Fibroblast of lung (primary cell): Measurements from ENCODE around the gene ARHGAP5. TPM values are rescaled to one million over a fixed set of nuclear protein-coding genes. Genes with fewer than 3 reads are reported as not detected.

Source experiments
- DNase-seq, 2 donors: peaks; one replicate each; pipeline versions ENCODE4 v3.0.0 to v3.0.0-alpha.2; 2010; ENCODE audit warnings: low read depth in 2 of 2
- H2AFZ ChIP-seq: 2 replicates; pipeline ENCODE4 v1.5.1; 2012; ENCODE audit warnings: low read length, control low read depth, inconsistent platforms
- H3K27ac ChIP-seq: 2 replicates; pipeline ENCODE4 v1.5.1; 2011; ENCODE audit warnings: low read length, control low read depth; ENCODE audit not compliant: insufficient read depth
- H3K27me3 ChIP-seq: 2 replicates; pipeline ENCODE4 v1.5.1; 2011; ENCODE audit warnings: mild to moderate bottlenecking, low read length; ENCODE audit not compliant: control insufficient read depth, insufficient read depth
- H3K36me3 ChIP-seq: 2 replicates; pipeline ENCODE4 v1.5.1; 2011; ENCODE audit warnings: low read length; ENCODE audit not compliant: control insufficient read depth, insufficient read depth
- H3K4me1 ChIP-seq: 2 replicates; pipeline ENCODE4 v1.5.1; 2011; ENCODE audit warnings: low read length; ENCODE audit not compliant: control insufficient read depth, insufficient read depth; ENCODE audit errors: extremely low read depth
- H3K4me2 ChIP-seq: 2 replicates; pipeline ENCODE4 v1.5.1; 2011; ENCODE audit warnings: low read length, control low read depth; ENCODE audit not compliant: insufficient read depth; ENCODE audit errors: extremely low read depth
- H3K4me3 ChIP-seq, 4 experiments: fragments of 200-600 bp in 1 of 4; sonication (generic) in 1 of 4; replicated peaks in 1 of 4; 2 replicates each; pipeline ENCODE4 v1.5.1; 2011 to 2016; ENCODE audit warnings: low read length in 4 of 4, low read depth in 3 of 4, mild to moderate bottlenecking in 3 of 4, control low read depth in 2 of 4, inconsistent platforms in 1 of 4, mixed read lengths in 1 of 4; ENCODE audit not compliant: insufficient read depth in 1 of 4; ENCODE audit errors: control extremely low read depth in 1 of 4
- H3K79me2 ChIP-seq: 2 replicates; pipeline ENCODE4 v1.5.1; 2012; ENCODE audit warnings: mild to moderate bottlenecking, low read length, inconsistent platforms; ENCODE audit not compliant: control insufficient read depth, insufficient read depth
- H3K9ac ChIP-seq: 2 replicates; pipeline ENCODE4 v1.5.1; 2011; ENCODE audit warnings: mild to moderate bottlenecking, low read length, control low read depth; ENCODE audit not compliant: insufficient read depth
- H3K9me3 ChIP-seq: 2 replicates; pipeline ENCODE4 v1.5.1; 2012; ENCODE audit warnings: low read depth, low read length; ENCODE audit not compliant: control insufficient read depth, insufficient read depth
- H4K20me1 ChIP-seq: 2 replicates; pipeline ENCODE4 v1.5.1; 2011; ENCODE audit warnings: low read length; ENCODE audit not compliant: control insufficient read depth, insufficient read depth; ENCODE audit errors: extremely low read depth
- CTCF ChIP-seq, 2 donors: IDR thresholded peaks in 1 of 2; conservative IDR thresholded peaks in 1 of 2; 1 replicate in 1 of 2; 2 replicates in 1 of 2; pipeline ENCODE4 v1.5.1; 2011 to 2012; ENCODE audit warnings: low read length in 2 of 2, control low read depth in 1 of 2, inconsistent platforms in 1 of 2, low read depth in 1 of 2, mild to moderate bottlenecking in 1 of 2
- EZH2 ChIP-seq: IDR thresholded peaks from 2 replicates; pipeline ENCODE4 v1.5.1; 2012; ENCODE audit warnings: low read length, control low read depth, mild to moderate bottlenecking; ENCODE audit errors: missing control alignments
- polyA plus RNA-seq, 2 donors: library from polyadenylated mRNA; depleted of rRNA in 1 of 2; stranded (reverse) in 1 of 2; unstranded in 1 of 2; fragments of >200 nt; gene quantifications; 2 replicates each; pipeline ENCODE4 v1.2.1, GENCODE V29; 2011 to 2012; ENCODE audit warnings: missing spikeins in 1 of 2
- total RNA-seq: library from RNA; depleted of rRNA; stranded (reverse); fragments of >200 nt; gene quantifications from 2 replicates; pipeline ENCODE4 v1.2.1, GENCODE V29; 2014

Gene ARHGAP5
- total and polyA plus RNA-seq, 2 donors (not counting 1 experiment from before 2014, with no cell fraction given): 37.0 to 68.4 TPM

GRCh38 chr14:32099473-32099872, 22.4 kb downstream of the ARHGAP5 start:
- TF ChIP-seq EZH2: no peak
- TF ChIP-seq CTCF (conservative IDR thresholded peaks at IDR 0.05 in 1 of 2, IDR thresholded peaks at IDR 0.05 in 1 of 2; ENCODE audit: low read depth in 1 of 2, low read length in 2 of 2): no peak
- no peak overlapping the region for H3K27ac ChIP-seq
- H3K4me2 ChIP-seq: no peak overlapping the region
- no peak overlapping the region for H3K9ac ChIP-seq
- no peaks in the 10 kb centered on the region for H3K4me1 ChIP-seq
- no peak for DNase-seq
- no peaks in the 10 kb centered on the region for H4K20me1 ChIP-seq
- H2AFZ ChIP-seq: no peak overlapping the region
- no peaks in the 10 kb centered on the region for H3K79me2 ChIP-seq
- no peaks in the 10 kb centered on the region for H3K9me3 ChIP-seq
- no peaks in the 10 kb centered on the region for H3K27me3 ChIP-seq
- H3K4me3 ChIP-seq: no peak overlapping the region
- H3K36me3 ChIP-seq: no peaks in the 10 kb centered on the region

- Histone ChIP-seq H3K27me3 (no peaks in the 10 kb centered on the region), H3K4me2 (no peak overlapping the region), H2AFZ (no peak overlapping the region), H3K9me3 (no peaks in the 10 kb centered on the region), H3K9ac (no peak overlapping the region), H3K36me3 (no peaks in the 10 kb centered on the region), H3K4me3 (no peak overlapping the region), H3K4me1 (no peaks in the 10 kb centered on the region), H4K20me1 (no peaks in the 10 kb centered on the region), H3K79me2 (no peaks in the 10 kb centered on the region), H3K27ac (no peak overlapping the region)
- DNase-seq: no peak
- no peak for TF ChIP-seq EZH2
- no peak for TF ChIP-seq CTCF (conservative IDR thresholded peaks at IDR 0.05 in 1 of 2, IDR thresholded peaks at IDR 0.05 in 1 of 2; ENCODE audit: low read depth in 1 of 2, low read length in 2 of 2)
Measured at GRCh38 chr14:32100175-32100574, 23.1 kb downstream of the ARHGAP5 start.

GRCh38 chr14:32102152-32102787, 25.2 kb downstream of the ARHGAP5 start:
- Histone ChIP-seq H3K79me2 (peaks cover 6% of the 10 kb centered on the region), H2AFZ (no peak overlapping the region), H3K4me1 (no peaks in the 10 kb centered on the region), H3K9me3 (no peaks in the 10 kb centered on the region), H3K4me3 (no peak overlapping the region), H3K27ac (no peak overlapping the region), H4K20me1 (no peaks in the 10 kb centered on the region), H3K9ac (no peak overlapping the region), H3K4me2 (no peak overlapping the region), H3K36me3 (no peaks in the 10 kb centered on the region), H3K27me3 (no peaks in the 10 kb centered on the region)
- DNase-seq: peak in 1 of 2 donors; percentile 28
- TF ChIP-seq EZH2: no peak
- TF ChIP-seq CTCF (conservative IDR thresholded peaks at IDR 0.05 in 1 of 2, IDR thresholded peaks at IDR 0.05 in 1 of 2; ENCODE audit: low read depth in 1 of 2, low read length in 2 of 2): no peak
